Measurements from ENCODE around the gene RYR2. TPM values are rescaled to one million over a fixed set of nuclear protein-coding genes. Genes with fewer than 3 reads are reported as not detected.

The RYR2 gene
- total RNA-seq, 1 donor from 2014 or later: 4.8 TPM

DNA sequence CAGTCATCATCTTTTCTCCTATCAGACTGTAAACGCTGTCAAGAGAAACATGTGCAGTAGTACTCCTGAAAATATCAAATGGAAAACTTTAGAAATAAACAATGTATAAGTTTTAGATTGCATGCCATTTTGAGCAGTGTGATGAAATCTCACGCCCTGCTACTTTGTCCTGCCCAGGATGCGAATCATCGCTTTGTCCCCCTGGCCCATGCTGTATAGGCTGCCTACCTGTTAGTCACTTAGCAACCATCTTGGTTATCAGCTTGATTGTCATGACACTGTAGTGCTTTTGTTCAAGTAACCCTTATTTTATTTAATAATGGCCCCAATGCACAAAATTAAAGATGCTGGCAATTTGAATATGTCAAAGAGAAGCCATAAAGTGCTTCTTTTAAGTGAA is 485.8 kb downstream of the RYR2 start:
- DNase-seq (no peak), ATAC-seq (no peak)
- H3K9me3 ChIP-seq: no peaks in the 10 kb centered on the region
- H3K27me3 ChIP-seq (ENCODE audit: low read depth): no peaks in the 10 kb centered on the region
- H3K4me3 ChIP-seq: no peak overlapping the region
- no peak overlapping the region for H3K27ac ChIP-seq
- intact Hi-C loops (cut with DNase I): no loop called here
- TF ChIP-seq, protein P1, sequence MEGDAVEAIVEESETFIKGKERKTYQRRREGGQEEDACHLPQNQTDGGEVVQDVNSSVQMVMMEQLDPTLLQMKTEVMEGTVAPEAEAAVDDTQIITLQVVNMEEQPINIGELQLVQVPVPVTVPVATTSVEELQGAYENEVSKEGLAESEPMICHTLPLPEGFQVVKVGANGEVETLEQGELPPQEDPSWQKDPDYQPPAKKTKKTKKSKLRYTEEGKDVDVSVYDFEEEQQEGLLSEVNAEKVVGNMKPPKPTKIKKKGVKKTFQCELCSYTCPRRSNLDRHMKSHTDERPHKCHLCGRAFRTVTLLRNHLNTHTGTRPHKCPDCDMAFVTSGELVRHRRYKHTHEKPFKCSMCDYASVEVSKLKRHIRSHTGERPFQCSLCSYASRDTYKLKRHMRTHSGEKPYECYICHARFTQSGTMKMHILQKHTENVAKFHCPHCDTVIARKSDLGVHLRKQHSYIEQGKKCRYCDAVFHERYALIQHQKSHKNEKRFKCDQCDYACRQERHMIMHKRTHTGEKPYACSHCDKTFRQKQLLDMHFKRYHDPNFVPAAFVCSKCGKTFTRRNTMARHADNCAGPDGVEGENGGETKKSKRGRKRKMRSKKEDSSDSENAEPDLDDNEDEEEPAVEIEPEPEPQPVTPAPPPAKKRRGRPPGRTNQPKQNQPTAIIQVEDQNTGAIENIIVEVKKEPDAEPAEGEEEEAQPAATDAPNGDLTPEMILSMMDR (IDR thresholded peaks at IDR 0.05): no peak
- no peaks in the 10 kb centered on the region for H3K36me3 ChIP-seq
- H3K4me1 ChIP-seq: no peaks in the 10 kb centered on the region

DNA sequence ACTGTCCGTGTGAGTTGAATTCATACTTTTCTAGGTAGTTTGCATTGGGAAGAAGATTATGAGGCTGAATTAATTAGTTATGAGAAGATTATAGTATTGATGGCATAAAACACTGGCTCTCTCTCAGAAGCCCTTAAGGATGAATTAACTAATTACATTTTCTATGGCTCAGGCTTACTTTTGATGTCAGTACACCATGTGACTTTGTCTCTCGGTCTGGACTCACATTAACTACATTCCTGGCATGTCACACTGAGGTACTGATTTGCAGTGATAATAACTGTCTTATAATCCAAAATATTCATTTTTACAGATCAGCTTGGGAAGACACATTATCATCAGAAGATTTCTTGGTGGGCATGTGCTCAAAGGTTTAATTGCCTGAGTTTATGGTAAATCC is 486.6 kb downstream of the RYR2 start:
- no peak overlapping the region for H3K27ac ChIP-seq
- no peaks in the 10 kb centered on the region for H3K36me3 ChIP-seq
- H3K4me1 ChIP-seq: no peaks in the 10 kb centered on the region
- ATAC-seq (no peak), DNase-seq (no peak)
- H3K4me3 ChIP-seq: no peak overlapping the region
- H3K27me3 ChIP-seq (ENCODE audit: low read depth): no peaks in the 10 kb centered on the region
- H3K9me3 ChIP-seq: no peaks in the 10 kb centered on the region
- TF ChIP-seq, protein P1 (IDR thresholded peaks at IDR 0.05): no peak
- intact Hi-C loops (cut with DNase I): no loop called here

DNA sequence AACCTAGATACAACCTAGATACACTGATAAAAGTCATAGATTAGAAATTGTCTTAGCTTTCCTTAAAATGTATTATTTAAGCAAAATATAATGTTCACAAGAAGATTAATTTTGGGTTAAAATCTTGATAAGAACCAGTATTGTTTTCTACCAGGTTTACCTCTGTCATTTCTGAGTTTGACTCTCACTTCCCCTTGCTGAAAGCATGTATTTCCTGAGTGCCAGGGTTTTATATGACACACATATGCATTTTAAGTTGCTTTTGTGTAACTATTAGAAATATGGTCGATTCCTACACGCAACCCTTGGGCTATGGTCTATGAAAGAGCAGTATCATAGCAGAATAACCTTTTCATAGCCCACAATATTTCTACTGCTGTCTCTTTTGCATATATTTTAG is 497.1 kb downstream of the RYR2 start:
- no peak for DNase-seq
- Histone ChIP-seq H3K4me1 (no peaks in the 10 kb centered on the region), H3K4me3 (no peak overlapping the region), H3K9me3 (no peaks in the 10 kb centered on the region), H3K27me3 (ENCODE audit: low read depth) (no peaks in the 10 kb centered on the region), H3K36me3 (no peaks in the 10 kb centered on the region), H3K27ac (no peak overlapping the region)
- TF ChIP-seq, protein P1 (IDR thresholded peaks at IDR 0.05): no peak
- intact Hi-C loops (cut with DNase I): no loop called here
- no peak for ATAC-seq

DNA sequence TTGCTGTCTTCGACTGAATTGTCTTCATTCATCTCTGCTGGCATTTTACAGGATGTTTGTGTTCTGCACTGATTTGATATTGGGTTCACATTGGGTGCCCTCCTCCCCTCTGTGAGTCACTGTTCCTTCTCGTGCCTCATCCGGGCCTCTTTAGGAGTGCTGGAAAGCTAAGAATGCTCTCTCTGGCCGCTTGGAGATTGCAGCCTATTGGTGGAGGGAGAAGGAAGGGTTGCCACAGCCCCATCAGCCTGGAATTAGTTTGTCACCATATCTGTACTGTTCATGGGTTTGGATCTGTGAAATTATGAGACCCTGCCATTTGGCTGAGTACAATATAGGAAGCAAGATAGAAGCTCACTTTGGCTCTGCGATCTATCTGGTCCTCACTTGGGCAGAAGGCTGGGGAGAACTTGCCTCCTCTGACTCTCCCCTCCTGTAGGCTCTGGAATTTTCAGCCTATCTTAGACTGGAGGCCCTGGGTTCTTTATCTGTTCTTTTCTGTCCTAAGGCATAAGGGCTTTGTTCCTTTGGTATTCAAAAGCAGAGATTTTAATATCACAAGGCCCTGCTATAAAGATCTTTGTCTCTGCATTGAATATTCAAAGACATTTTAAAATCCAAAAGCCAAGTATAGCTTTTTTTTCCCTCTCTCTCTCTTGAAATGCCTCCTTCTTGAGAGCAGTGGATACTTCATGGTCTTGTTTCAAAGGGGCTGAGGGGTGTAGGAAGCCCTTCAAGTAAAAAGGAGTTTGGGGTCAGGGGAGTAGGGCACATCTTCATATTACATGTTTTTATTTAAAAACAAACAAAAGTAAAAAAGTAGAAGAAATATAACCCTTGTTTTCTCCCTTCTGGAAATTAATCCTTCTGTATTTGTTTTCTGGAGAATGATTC is 500.8 kb downstream of the RYR2 start:
- Histone ChIP-seq H3K4me3 (no peak overlapping the region), H3K9me3 (no peaks in the 10 kb centered on the region), H3K36me3 (no peaks in the 10 kb centered on the region), H3K27ac (no peak overlapping the region), H3K4me1 (no peaks in the 10 kb centered on the region), H3K27me3 (ENCODE audit: low read depth) (no peaks in the 10 kb centered on the region)
- intact Hi-C loops (cut with DNase I): no loop called here
- no peak for DNase-seq
- ATAC-seq: no peak
- TF ChIP-seq, protein P1 (IDR thresholded peaks at IDR 0.05): no peak

DNA sequence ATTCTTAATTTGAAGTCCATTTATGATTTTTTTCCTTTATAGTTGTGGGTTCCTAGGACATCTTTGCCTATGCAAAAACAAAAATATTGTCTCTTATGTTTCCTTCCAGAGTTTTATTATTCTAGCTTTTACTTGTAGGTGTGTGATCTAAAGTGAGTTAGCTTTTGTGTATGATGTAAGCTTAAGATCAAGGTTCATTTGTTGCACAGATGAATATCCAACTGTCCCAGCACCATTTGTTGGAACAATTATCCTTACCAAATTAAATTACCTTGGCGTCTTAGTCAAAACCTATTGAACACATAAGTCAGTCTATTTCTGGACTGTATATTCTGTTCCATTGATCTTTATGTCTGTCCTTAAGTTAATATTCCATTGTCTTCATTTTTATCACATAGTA is 511.1 kb downstream of the RYR2 start:
- Histone ChIP-seq H3K4me3 (no peak overlapping the region), H3K36me3 (no peaks in the 10 kb centered on the region), H3K27ac (no peak overlapping the region), H3K9me3 (no peaks in the 10 kb centered on the region), H3K4me1 (no peaks in the 10 kb centered on the region), H3K27me3 (ENCODE audit: low read depth) (no peaks in the 10 kb centered on the region)
- TF ChIP-seq, protein P1 (IDR thresholded peaks at IDR 0.05): no peak
- intact Hi-C loops (cut with DNase I): no loop called here
- ATAC-seq: no peak
- no peak for DNase-seq

Measured in lower lobe of right lung (tissue), 2 donors.